GM06990 (cell line): Measurements from ENCODE around the gene PACSIN1.

ENCODE experiments used
- DNase-seq: peaks from one replicate; pipeline ENCODE4 v3.0.0-alpha.2; 2011; ENCODE audit not compliant: insufficient read length; ENCODE audit errors: extremely low read depth
- H3K27me3 ChIP-seq: replicated peaks from 2 replicates; pipeline ENCODE4 v1.6.0; 2011; ENCODE audit warnings: low read length; ENCODE audit not compliant: control insufficient read depth, insufficient read depth
- H3K36me3 ChIP-seq: 2 replicates; pipeline ENCODE4 v1.5.1; 2011; ENCODE audit warnings: low read length; ENCODE audit not compliant: control insufficient read depth, insufficient read depth
- H3K4me3 ChIP-seq: replicated peaks from 2 replicates; pipeline ENCODE4 v1.5.1; 2011; ENCODE audit warnings: low read depth, mild to moderate bottlenecking, control low read depth, low read length
- CTCF ChIP-seq: IDR thresholded peaks from 2 replicates; pipeline ENCODE4 v1.5.1; 2011; ENCODE audit warnings: low read length, control low read depth, mild to moderate bottlenecking, inconsistent platforms; ENCODE audit not compliant: insufficient read depth, poor library complexity, severe bottlenecking

PACSIN1 gene

GRCh38 chr6:34460796-34461507 lies 4.9 kb upstream of the PACSIN1 start:
- no peak for DNase-seq
- Histone ChIP-seq H3K4me3 (no peak overlapping the region), H3K27me3 (no peaks in the 10 kb centered on the region; the same call in 1 of the 2 replicates), H3K36me3 (no peaks in the 10 kb centered on the region)
- no peak for TF ChIP-seq CTCF

GRCh38 chr6:34462010-34462409 lies 3.9 kb upstream of the PACSIN1 start:
- Histone ChIP-seq H3K36me3 (no peaks in the 10 kb centered on the region), H3K4me3 (no peak overlapping the region), H3K27me3 (no peaks in the 10 kb centered on the region; the same call in 1 of the 2 replicates)
- no peak for TF ChIP-seq CTCF
- DNase-seq: no peak

- no peaks in the 10 kb centered on the region for H3K36me3 ChIP-seq
- DNase-seq: no peak
- H3K27me3 ChIP-seq: no peaks in the 10 kb centered on the region; the same call in 1 of the 2 replicates
- TF ChIP-seq CTCF: no peak
- H3K4me3 ChIP-seq: no peak overlapping the region
Observed at GRCh38 chr6:34462551-34462971, 3.3 kb upstream of the PACSIN1 start.

GRCh38 chr6:34463299-34463698 lies 2.6 kb upstream of the PACSIN1 start:
- TF ChIP-seq CTCF: no peak
- Histone ChIP-seq H3K36me3 (no peaks in the 10 kb centered on the region), H3K4me3 (no peak overlapping the region), H3K27me3 (no peaks in the 10 kb centered on the region; the same call in 1 of the 2 replicates)
- DNase-seq: no peak

- Histone ChIP-seq H3K4me3 (no peak overlapping the region), H3K36me3 (no peaks in the 10 kb centered on the region), H3K27me3 (no peaks in the 10 kb centered on the region; the same call in 1 of the 2 replicates)
- DNase-seq: no peak
- TF ChIP-seq CTCF: no peak
Observed at GRCh38 chr6:34463849-34464248, 2.0 kb upstream of the PACSIN1 start.
